Measurements from ENCODE around the gene WLS. TPM values are rescaled to one million over a fixed set of nuclear protein-coding genes. Genes with fewer than 3 reads are reported as not detected.

WLS gene
- total and polyA plus RNA-seq, 2 donors (not counting 1 experiment from before 2014, with no cell fraction given) = 0.49 TPM; not detected in 1

GRCh38 chr1:68211761-68212380, 20.5 kb downstream of the WLS start:
- no peak for TF ChIP-seq EZH2 (IDR thresholded peaks at IDR 0.05; ENCODE audit: borderline replicate concordance, insufficient read depth, low read depth, low read length, poor library complexity, severe bottlenecking)
- TF ChIP-seq, protein P1, sequence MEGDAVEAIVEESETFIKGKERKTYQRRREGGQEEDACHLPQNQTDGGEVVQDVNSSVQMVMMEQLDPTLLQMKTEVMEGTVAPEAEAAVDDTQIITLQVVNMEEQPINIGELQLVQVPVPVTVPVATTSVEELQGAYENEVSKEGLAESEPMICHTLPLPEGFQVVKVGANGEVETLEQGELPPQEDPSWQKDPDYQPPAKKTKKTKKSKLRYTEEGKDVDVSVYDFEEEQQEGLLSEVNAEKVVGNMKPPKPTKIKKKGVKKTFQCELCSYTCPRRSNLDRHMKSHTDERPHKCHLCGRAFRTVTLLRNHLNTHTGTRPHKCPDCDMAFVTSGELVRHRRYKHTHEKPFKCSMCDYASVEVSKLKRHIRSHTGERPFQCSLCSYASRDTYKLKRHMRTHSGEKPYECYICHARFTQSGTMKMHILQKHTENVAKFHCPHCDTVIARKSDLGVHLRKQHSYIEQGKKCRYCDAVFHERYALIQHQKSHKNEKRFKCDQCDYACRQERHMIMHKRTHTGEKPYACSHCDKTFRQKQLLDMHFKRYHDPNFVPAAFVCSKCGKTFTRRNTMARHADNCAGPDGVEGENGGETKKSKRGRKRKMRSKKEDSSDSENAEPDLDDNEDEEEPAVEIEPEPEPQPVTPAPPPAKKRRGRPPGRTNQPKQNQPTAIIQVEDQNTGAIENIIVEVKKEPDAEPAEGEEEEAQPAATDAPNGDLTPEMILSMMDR (IDR thresholded peaks at IDR 0.05) = no peak
- H3K36me3 ChIP-seq (replicated peaks in 1 of 2; ENCODE audit: control extremely low read depth in 1 of 2, control insufficient read depth in 1 of 2, extremely low read depth in 1 of 2, insufficient read depth in 2 of 2, low read length in 1 of 2) = no peaks in the 10 kb centered on the region
- H2AFZ ChIP-seq (ENCODE audit: insufficient read depth, low read depth, low read length, poor library complexity, severe bottlenecking) = no peak overlapping the region
- ATAC-seq (ENCODE audit: low read depth) = no peak
- no peak overlapping the region for H3K4me2 ChIP-seq (replicated peaks; ENCODE audit: low read depth, low read length, poor library complexity, severe bottlenecking)
- H3K79me2 ChIP-seq (ENCODE audit: control insufficient read depth, insufficient read depth, low read length) = no peaks in the 10 kb centered on the region
- DNase-seq = no peak
- ChIA-PET POLR2A (no interaction called here), CTCF (no interaction called here)
- Mint-ChIP-seq H3K27ac (no peak overlapping the region), H3K9me3 (ENCODE audit: insufficient read depth) (no peaks in the 10 kb centered on the region), H3K27me3 (peaks cover 21% of the 10 kb centered on the region), H3K4me3 (no peak overlapping the region), H3K4me1 (no peaks in the 10 kb centered on the region)
- H3K4me3 ChIP-seq (ENCODE audit: control extremely low read depth in 1 of 5, extremely low read depth in 1 of 5, insufficient read depth in 1 of 5, low read depth in 2 of 5, low read length in 4 of 5) = no peak overlapping the region
- WGBS (ENCODE audit: insufficient coverage) = 90% methylated on average over 2 of the region's 6 CpGs
- no peaks in the 10 kb centered on the region for H4K20me1 ChIP-seq (ENCODE audit: control insufficient read depth, insufficient read depth, low read length, poor library complexity, severe bottlenecking)
- H3K9ac ChIP-seq (ENCODE audit: low read length) = no peak overlapping the region
- peaks cover 0 to 3% (median 0%) of the 10 kb centered on the region in 4 experiments for H3K27me3 ChIP-seq (replicated peaks in 1 of 4; ENCODE audit: control extremely low read depth in 1 of 4, control insufficient read depth in 3 of 4, insufficient read depth in 4 of 4, low read length in 3 of 4)
- H3K9me3 ChIP-seq (ENCODE audit: control extremely low read depth in 1 of 3, control insufficient read depth in 2 of 3, insufficient read depth in 1 of 3, low read length in 2 of 3) = peaks cover 0 to 2% (median 0%) of the 10 kb centered on the region in 3 donors
- no peaks in the 10 kb centered on the region for H3K4me1 ChIP-seq (ENCODE audit: control insufficient read depth in 2 of 2, insufficient read depth in 2 of 2, low read length in 2 of 2)
- intact Hi-C loops (cut with micrococcal nuclease) = no loop called here
- no peak overlapping the region for H3K27ac ChIP-seq (ENCODE audit: low read length in 2 of 2)

DNA sequence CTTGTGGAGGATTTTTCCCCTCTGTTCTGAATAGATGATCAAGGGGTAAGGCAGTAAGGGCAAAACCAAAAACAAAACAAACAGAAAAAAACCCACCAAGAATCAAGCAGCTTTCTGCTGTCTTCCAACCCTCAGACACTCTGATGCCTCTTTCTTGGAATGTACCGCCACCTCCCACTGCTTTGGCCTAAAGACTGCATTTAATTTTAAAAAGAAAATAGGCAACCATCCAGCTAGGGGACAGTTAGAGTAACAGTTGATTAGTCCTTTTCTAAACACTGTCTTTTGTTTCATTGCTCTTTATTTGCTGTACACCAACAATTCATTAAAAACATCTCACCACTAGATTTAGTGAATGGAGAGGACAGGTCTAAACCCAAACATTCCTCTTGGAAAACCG, 21.5 kb downstream of the WLS start:
- TF ChIP-seq, protein P1 (IDR thresholded peaks at IDR 0.05) = no peak
- no peak for TF ChIP-seq EZH2 (IDR thresholded peaks at IDR 0.05; ENCODE audit: borderline replicate concordance, insufficient read depth, low read depth, low read length, poor library complexity, severe bottlenecking)
- Histone ChIP-seq H3K9me3 (ENCODE audit: control extremely low read depth in 1 of 3, control insufficient read depth in 2 of 3, insufficient read depth in 1 of 3, low read length in 2 of 3) (peaks cover 0 to 2% (median 0%) of the 10 kb centered on the region in 3 donors), H3K4me2 (replicated peaks; ENCODE audit: low read depth, low read length, poor library complexity, severe bottlenecking) (no peak overlapping the region), H4K20me1 (ENCODE audit: control insufficient read depth, insufficient read depth, low read length, poor library complexity, severe bottlenecking) (no peaks in the 10 kb centered on the region), H2AFZ (ENCODE audit: insufficient read depth, low read depth, low read length, poor library complexity, severe bottlenecking) (no peak overlapping the region), H3K4me1 (ENCODE audit: control insufficient read depth in 2 of 2, insufficient read depth in 2 of 2, low read length in 2 of 2) (no peaks in the 10 kb centered on the region), H3K9ac (ENCODE audit: low read length) (no peak overlapping the region), H3K27me3 (replicated peaks in 1 of 4; ENCODE audit: control extremely low read depth in 1 of 4, control insufficient read depth in 3 of 4, insufficient read depth in 4 of 4, low read length in 3 of 4) (peaks cover 0 to 3% (median 0%) of the 10 kb centered on the region in 4 experiments), H3K36me3 (replicated peaks in 1 of 2; ENCODE audit: control extremely low read depth in 1 of 2, control insufficient read depth in 1 of 2, extremely low read depth in 1 of 2, insufficient read depth in 2 of 2, low read length in 1 of 2) (no peaks in the 10 kb centered on the region), H3K27ac (ENCODE audit: low read length in 2 of 2) (no peak overlapping the region), H3K4me3 (ENCODE audit: control extremely low read depth in 1 of 5, extremely low read depth in 1 of 5, insufficient read depth in 1 of 5, low read depth in 2 of 5, low read length in 4 of 5) (no peak overlapping the region), H3K79me2 (ENCODE audit: control insufficient read depth, insufficient read depth, low read length) (no peaks in the 10 kb centered on the region)
- CTCF ChIA-PET = no interaction called here
- Mint-ChIP-seq H3K9me3 (ENCODE audit: insufficient read depth) (no peaks in the 10 kb centered on the region), H3K4me1 (no peaks in the 10 kb centered on the region), H3K27me3 (peaks cover 21% of the 10 kb centered on the region), H3K4me3 (no peak overlapping the region), H3K27ac (no peak overlapping the region)
- intact Hi-C loops (cut with micrococcal nuclease) = no loop called here
- no peak for DNase-seq
- POLR2A ChIA-PET = no interaction called here
- WGBS (ENCODE audit: insufficient coverage) = no CpG with 5 or more reads among the region's 2 CpGs
- ATAC-seq (ENCODE audit: low read depth) = no peak

Data from B cell (primary cell).